Measurements from ENCODE around the gene CHRD. TPM values are rescaled to one million over a fixed set of nuclear protein-coding genes. Genes with fewer than 3 reads are reported as not detected.

Gene CHRD
- total and polyA plus RNA-seq, 4 donors: 11.4 to 23.7 (median 17.8) TPM

GRCh38 chr3:184353546-184353941 is 26.3 kb upstream of the CHRD start:
- 93% methylated on average over 11 of the region's 11 CpGs for WGBS (ENCODE audit: insufficient coverage)
- DNase-seq (ENCODE audit: low read depth in 4 of 6, low spot score in 6 of 6): no peak
- Histone ChIP-seq H3K9me3 (ENCODE audit: control insufficient read depth, insufficient read depth, low read length) (no peaks in the 10 kb centered on the region), H3K27ac (ENCODE audit: low read depth, low read length) (no peak overlapping the region), H3K4me3 (ENCODE audit: low read depth, low read length) (no peak overlapping the region), H3K36me3 (ENCODE audit: control insufficient read depth, insufficient read depth, low read length) (peaks cover 76% of the 10 kb centered on the region), H3K4me1 (ENCODE audit: control insufficient read depth, insufficient read depth, low read length) (peaks cover 23% of the 10 kb centered on the region), H3K27me3 (ENCODE audit: control insufficient read depth, insufficient read depth, low read length) (no peaks in the 10 kb centered on the region)

- WGBS (ENCODE audit: insufficient coverage): 75% methylated on average over 13 of the region's 18 CpGs
- peaks cover 28% of the 10 kb centered on the region for H3K4me1 ChIP-seq (ENCODE audit: control insufficient read depth, insufficient read depth, low read length)
- H3K27ac ChIP-seq (ENCODE audit: low read depth, low read length): no peak overlapping the region
- peaks cover 81% of the 10 kb centered on the region for H3K36me3 ChIP-seq (ENCODE audit: control insufficient read depth, insufficient read depth, low read length)
- H3K27me3 ChIP-seq (ENCODE audit: control insufficient read depth, insufficient read depth, low read length): no peaks in the 10 kb centered on the region
- DNase-seq (ENCODE audit: low read depth in 4 of 6, low spot score in 6 of 6): no peak
- no peaks in the 10 kb centered on the region for H3K9me3 ChIP-seq (ENCODE audit: control insufficient read depth, insufficient read depth, low read length)
- H3K4me3 ChIP-seq (ENCODE audit: low read depth, low read length): no peak overlapping the region
Measured at GRCh38 chr3:184354121-184354728, 25.6 kb upstream of the CHRD start.

GRCh38 chr3:184354754-184355153 is 25.1 kb upstream of the CHRD start:
- H3K9me3 ChIP-seq (ENCODE audit: control insufficient read depth, insufficient read depth, low read length): no peaks in the 10 kb centered on the region
- no peak overlapping the region for H3K27ac ChIP-seq (ENCODE audit: low read depth, low read length)
- peaks cover 84% of the 10 kb centered on the region for H3K36me3 ChIP-seq (ENCODE audit: control insufficient read depth, insufficient read depth, low read length)
- H3K27me3 ChIP-seq (ENCODE audit: control insufficient read depth, insufficient read depth, low read length): no peaks in the 10 kb centered on the region
- 73% methylated on average over 4 of the region's 8 CpGs for WGBS (ENCODE audit: insufficient coverage)
- H3K4me3 ChIP-seq (ENCODE audit: low read depth, low read length): no peak overlapping the region
- peaks cover 34% of the 10 kb centered on the region for H3K4me1 ChIP-seq (ENCODE audit: control insufficient read depth, insufficient read depth, low read length)
- DNase-seq (ENCODE audit: low read depth in 4 of 6, low spot score in 6 of 6): no peak

GRCh38 chr3:184355261-184356040 is 24.4 kb upstream of the CHRD start:
- Histone ChIP-seq H3K4me1 (ENCODE audit: control insufficient read depth, insufficient read depth, low read length) (peaks cover 40% of the 10 kb centered on the region), H3K36me3 (ENCODE audit: control insufficient read depth, insufficient read depth, low read length) (peaks cover 84% of the 10 kb centered on the region), H3K4me3 (ENCODE audit: low read depth, low read length) (no peak overlapping the region), H3K9me3 (ENCODE audit: control insufficient read depth, insufficient read depth, low read length) (no peaks in the 10 kb centered on the region), H3K27me3 (ENCODE audit: control insufficient read depth, insufficient read depth, low read length) (no peaks in the 10 kb centered on the region), H3K27ac (ENCODE audit: low read depth, low read length) (no peak overlapping the region)
- 85% methylated on average over 17 of the region's 18 CpGs for WGBS (ENCODE audit: insufficient coverage)
- DNase-seq (ENCODE audit: low read depth in 4 of 6, low spot score in 6 of 6): no peak

- H3K27me3 ChIP-seq (ENCODE audit: control insufficient read depth, insufficient read depth, low read length): no peaks in the 10 kb centered on the region
- H3K36me3 ChIP-seq (ENCODE audit: control insufficient read depth, insufficient read depth, low read length): peaks cover 68% of the 10 kb centered on the region
- no peak overlapping the region for H3K4me3 ChIP-seq (ENCODE audit: low read depth, low read length)
- no peak overlapping the region for H3K27ac ChIP-seq (ENCODE audit: low read depth, low read length)
- H3K9me3 ChIP-seq (ENCODE audit: control insufficient read depth, insufficient read depth, low read length): no peaks in the 10 kb centered on the region
- DNase-seq (ENCODE audit: low read depth in 4 of 6, low spot score in 6 of 6): no peak
- peaks cover 41% of the 10 kb centered on the region for H3K4me1 ChIP-seq (ENCODE audit: control insufficient read depth, insufficient read depth, low read length)
- WGBS (ENCODE audit: insufficient coverage): 89% methylated on average over 16 of the region's 24 CpGs
Measured at GRCh38 chr3:184357248-184358123, 22.4 kb upstream of the CHRD start.

- Histone ChIP-seq H3K9me3 (ENCODE audit: control insufficient read depth, insufficient read depth, low read length) (no peaks in the 10 kb centered on the region), H3K27ac (ENCODE audit: low read depth, low read length) (no peak overlapping the region), H3K27me3 (ENCODE audit: control insufficient read depth, insufficient read depth, low read length) (no peaks in the 10 kb centered on the region), H3K4me1 (ENCODE audit: control insufficient read depth, insufficient read depth, low read length) (peaks cover 39% of the 10 kb centered on the region), H3K4me3 (ENCODE audit: low read depth, low read length) (no peak overlapping the region), H3K36me3 (ENCODE audit: control insufficient read depth, insufficient read depth, low read length) (peaks cover 61% of the 10 kb centered on the region)
- WGBS (ENCODE audit: insufficient coverage): 98% methylated on average over 12 of the region's 12 CpGs
- DNase-seq (ENCODE audit: low read depth in 4 of 6, low spot score in 6 of 6): no peak
Measured at GRCh38 chr3:184358124-184358767, 21.6 kb upstream of the CHRD start.

GRCh38 chr3:184358921-184359350 is 20.9 kb upstream of the CHRD start:
- H3K27ac ChIP-seq (ENCODE audit: low read depth, low read length): no peak overlapping the region

GRCh38 chr3:184359610-184360009 is 20.2 kb upstream of the CHRD start:
- Histone ChIP-seq H3K4me3 (ENCODE audit: low read depth, low read length) (no peak overlapping the region), H3K27ac (ENCODE audit: low read depth, low read length) (no peak overlapping the region), H3K36me3 (ENCODE audit: control insufficient read depth, insufficient read depth, low read length) (peaks cover 52% of the 10 kb centered on the region), H3K27me3 (ENCODE audit: control insufficient read depth, insufficient read depth, low read length) (no peaks in the 10 kb centered on the region), H3K4me1 (ENCODE audit: control insufficient read depth, insufficient read depth, low read length) (peaks cover 46% of the 10 kb centered on the region), H3K9me3 (ENCODE audit: control insufficient read depth, insufficient read depth, low read length) (no peaks in the 10 kb centered on the region)
- DNase-seq (ENCODE audit: low read depth in 4 of 6, low spot score in 6 of 6): peak in 2 of 6 donors; percentile 41 to 51
- 9% methylated on average over 8 of the region's 9 CpGs for WGBS (ENCODE audit: insufficient coverage)

More at GRCh38 chr3:184358921-184359350, 20.9 kb upstream of the CHRD start:
- Histone ChIP-seq H3K4me1 (ENCODE audit: control insufficient read depth, insufficient read depth, low read length) (peaks cover 44% of the 10 kb centered on the region), H3K9me3 (ENCODE audit: control insufficient read depth, insufficient read depth, low read length) (no peaks in the 10 kb centered on the region), H3K4me3 (ENCODE audit: low read depth, low read length) (no peak overlapping the region), H3K36me3 (ENCODE audit: control insufficient read depth, insufficient read depth, low read length) (peaks cover 57% of the 10 kb centered on the region), H3K27me3 (ENCODE audit: control insufficient read depth, insufficient read depth, low read length) (no peaks in the 10 kb centered on the region)
- 63% methylated on average over 10 of the region's 14 CpGs for WGBS (ENCODE audit: insufficient coverage)
- no peak for DNase-seq (ENCODE audit: low read depth in 4 of 6, low spot score in 6 of 6)

Measured in spinal cord (tissue), 10 donors.